NOMO-1 treated with dmso at 0.1 percent for 144 hours (cell line): Measurements from ENCODE around the gene TRPM5.
"Not testable (repeated sequence)": the region's sequence is repeated elsewhere in the genome, so short reads cannot be mapped to it uniquely, and the experiment has no call there.

Experiments
- DNase-seq: peaks from one replicate; lab custom pipeline; 2025; ENCODE audit not compliant: unreplicated experiment; lab: John Stamatoyannopoulos, UW

The TRPM5 gene

DNA sequence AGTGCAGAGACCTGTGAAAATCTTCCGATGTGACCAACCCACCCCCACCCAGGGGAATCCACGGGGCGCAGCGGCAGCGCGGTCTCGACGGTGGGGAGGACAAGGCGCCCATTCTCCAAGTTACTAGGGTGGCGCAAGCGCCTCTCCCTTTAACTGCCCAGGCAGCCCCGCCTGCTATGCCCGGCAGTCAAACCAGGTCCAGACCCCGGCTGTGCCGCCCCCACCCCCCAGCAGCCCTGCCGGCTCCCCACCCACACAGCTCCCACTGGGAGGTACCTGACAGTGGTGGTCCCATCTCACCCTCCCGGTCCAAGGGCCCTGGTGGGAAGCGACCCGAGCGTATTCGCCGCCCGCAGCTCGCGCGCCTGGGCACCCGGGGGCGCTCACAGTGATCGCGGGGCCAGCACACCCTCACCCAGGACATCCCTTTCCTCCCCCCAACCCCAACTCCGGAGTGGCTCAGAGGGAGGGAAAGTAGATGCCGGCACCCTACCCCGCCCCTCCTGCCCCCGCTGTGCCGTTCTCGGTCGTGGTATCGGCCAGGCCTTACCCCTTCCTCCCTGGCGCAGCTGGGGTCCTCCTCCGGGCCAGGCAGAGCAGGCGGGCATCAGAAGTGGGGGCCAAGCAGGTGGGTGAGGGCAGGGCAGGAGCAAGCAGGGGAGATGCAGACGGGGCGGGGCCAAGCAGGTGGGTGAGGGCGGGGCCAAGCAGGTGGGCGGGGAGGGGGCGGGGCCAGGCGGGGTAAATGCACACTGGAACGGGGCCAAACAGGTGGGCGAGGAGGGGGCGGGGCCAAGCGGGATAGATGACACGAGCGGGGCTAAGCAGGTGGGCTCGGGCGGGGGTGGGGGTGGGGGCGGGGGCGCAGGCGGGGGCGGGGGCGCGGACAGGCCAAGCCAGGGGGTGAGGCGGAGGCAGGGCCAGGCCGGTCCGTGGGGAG is at the start of gene TRPM5:
TRPM5 (minus strand) TSS at position 634 of the 940 bp plus-strand sequence. CDS start 21,478 bp downstream, outside the sequence.
- no peak for DNase-seq

DNA sequence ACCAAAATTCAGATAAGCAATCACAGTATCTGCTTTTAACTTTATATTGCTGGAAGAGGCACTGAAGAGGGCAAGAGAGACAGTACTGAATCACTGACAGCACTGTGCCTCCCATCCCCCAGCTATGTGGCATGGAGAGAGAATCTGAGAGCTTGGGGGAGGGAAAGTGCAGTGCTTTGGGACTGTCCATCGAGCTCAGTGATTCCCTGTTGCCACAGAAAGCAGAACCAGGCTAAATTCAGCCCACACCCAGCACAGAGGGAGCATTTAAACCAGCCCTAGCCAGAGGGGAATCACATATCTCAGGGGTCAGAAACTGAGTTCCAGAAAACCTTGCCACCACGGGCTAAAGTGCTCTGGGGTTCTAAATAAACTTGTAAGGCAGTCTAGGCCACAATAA is 44.8 kb upstream of the TRPM5 start:
- DNase-seq, result no peak

GRCh38 chr11:2488004-2488403 is 43.7 kb upstream of the TRPM5 start:
- no peak for DNase-seq

DNA sequence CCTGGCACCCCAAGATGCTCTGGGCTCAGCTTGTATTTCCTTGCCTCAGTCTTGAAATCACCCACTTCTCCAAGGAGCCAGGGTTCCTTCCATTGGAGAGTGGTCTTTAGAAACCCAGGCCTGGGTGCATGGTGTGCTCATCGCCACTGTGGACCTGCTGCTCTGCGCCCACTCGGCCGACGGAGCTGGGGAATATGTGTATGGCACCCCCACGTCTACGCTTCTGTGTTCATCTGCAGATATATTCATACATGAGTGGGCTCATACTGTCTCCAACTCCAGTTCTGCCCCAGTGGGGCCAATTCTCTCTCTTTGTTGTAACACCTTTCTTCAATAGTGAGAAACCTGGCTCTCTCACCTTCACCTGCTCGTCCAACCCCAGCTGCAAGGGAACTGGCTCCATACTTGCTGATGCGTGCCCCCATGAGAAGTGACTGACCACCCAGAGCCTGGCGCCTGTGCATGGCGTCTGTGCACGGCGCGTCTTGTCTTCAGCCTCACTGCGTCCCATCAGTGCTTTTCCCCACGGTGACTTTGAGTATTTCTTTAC is 40.3 kb upstream of the TRPM5 start:
- no peak for DNase-seq

- no peak for DNase-seq
Observed at GRCh38 chr11:2483426-2483825, 39.1 kb upstream of the TRPM5 start.

DNA sequence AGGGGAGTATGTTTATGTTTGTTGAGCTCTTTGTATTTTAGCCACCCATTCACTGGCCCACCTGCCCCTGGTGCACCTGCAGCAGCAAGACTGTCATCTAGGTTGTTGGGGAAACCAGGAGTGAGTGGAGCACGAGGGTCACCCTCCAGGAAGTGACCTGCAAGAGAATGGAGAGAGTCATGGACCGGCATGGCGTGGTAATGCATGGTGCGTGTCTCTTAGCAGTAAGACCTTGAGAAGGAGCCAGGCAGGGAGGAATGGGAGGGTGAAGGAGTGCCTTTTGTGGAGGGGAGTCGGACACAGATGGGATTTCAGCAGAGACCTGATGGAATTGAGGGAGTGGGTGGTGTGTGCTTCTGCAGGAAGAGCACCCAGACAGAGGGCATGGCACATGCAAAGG is 38.4 kb upstream of the TRPM5 start:
- no peak for DNase-seq

- DNase-seq, result no peak
Observed at GRCh38 chr11:2482204-2482603, 37.9 kb upstream of the TRPM5 start.

- no peak for DNase-seq
Observed at GRCh38 chr11:2481253-2481652, 36.9 kb upstream of the TRPM5 start.

DNA sequence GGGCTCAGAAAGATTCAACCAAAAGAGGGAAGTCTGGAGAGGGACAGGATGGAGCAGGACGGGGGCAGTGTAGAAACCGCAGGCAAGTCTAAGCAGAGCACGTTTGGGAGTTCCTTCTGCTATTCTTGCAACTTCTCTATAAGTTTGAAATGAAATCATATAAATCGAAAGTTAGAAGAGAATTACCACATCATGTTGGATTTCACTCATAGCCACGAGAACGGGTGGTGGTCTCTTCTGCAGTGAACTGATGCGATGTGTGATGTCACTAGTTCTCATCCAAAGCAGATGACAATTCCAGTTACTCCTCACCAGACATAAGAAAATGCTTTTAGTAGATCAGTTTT is 36.5 kb upstream of the TRPM5 start:
- peak; percentile 92 for DNase-seq

DNA sequence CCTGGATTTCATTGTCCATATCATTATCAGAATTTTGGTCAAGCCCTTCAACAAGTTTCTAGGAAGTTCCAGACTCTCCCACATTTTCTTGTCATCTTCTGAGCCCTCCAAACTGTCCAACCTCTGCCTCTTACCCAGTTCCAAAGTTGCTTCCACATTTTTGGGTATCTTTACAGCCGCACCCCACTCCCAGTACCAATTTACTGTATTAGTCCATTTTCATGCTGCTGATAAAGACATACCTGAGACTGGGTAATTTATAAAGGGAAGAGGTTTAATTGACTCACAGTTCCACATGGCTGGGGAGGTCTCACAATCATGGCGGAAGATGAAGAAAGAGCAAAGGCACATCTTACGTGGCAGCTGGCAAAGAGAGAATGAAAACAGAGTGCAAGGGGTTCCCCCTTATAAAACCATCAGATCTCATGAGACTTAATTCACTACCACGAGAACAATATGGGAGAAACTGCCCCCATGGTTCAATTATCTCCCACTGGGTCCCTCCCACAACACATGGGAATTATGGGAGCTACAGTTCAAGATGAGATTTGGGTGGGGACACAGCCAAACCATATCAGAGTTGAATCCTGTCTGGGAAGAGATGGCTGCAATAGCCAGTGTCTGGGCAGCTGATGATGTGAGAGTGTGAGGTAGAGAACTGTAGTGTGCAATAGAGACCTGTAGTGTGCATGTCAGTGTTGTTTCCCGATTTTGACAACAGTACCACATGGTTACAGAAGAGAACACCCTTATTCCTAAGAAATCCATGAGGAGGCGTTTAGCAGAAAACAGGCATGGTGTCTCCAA is 36.0 kb upstream of the TRPM5 start:
- not testable (repeated sequence) for DNase-seq

GRCh38 chr11:2477936-2478335 is 33.6 kb upstream of the TRPM5 start:
- DNase-seq, result no peak

DNA sequence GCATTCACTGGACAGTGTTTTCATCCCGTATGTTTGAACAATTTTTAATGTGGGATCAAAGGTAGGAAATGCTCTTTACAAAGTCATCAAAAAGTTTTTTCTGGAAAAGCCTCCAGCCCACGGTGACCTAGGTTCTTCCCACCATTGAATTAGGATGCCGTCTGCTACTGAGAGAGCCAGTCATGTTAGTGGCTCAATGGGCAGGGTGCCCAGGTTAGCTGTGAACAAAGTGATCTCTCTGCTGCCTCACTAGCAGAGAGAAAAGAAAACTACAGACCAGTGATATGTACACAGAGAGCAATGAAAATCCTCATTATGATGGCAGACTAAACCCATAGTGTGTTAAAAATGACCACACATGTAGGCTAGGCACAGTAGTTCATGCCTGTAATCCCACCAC is 32.9 kb upstream of the TRPM5 start:
- DNase-seq, result no peak

- no peak for DNase-seq
Observed at GRCh38 chr11:2475136-2475918, 31.0 kb upstream of the TRPM5 start.

GRCh38 chr11:2474059-2474901 is 30.0 kb upstream of the TRPM5 start:
- no peak for DNase-seq

GRCh38 chr11:2473361-2474058 is 29.2 kb upstream of the TRPM5 start:
- no peak for DNase-seq

DNA sequence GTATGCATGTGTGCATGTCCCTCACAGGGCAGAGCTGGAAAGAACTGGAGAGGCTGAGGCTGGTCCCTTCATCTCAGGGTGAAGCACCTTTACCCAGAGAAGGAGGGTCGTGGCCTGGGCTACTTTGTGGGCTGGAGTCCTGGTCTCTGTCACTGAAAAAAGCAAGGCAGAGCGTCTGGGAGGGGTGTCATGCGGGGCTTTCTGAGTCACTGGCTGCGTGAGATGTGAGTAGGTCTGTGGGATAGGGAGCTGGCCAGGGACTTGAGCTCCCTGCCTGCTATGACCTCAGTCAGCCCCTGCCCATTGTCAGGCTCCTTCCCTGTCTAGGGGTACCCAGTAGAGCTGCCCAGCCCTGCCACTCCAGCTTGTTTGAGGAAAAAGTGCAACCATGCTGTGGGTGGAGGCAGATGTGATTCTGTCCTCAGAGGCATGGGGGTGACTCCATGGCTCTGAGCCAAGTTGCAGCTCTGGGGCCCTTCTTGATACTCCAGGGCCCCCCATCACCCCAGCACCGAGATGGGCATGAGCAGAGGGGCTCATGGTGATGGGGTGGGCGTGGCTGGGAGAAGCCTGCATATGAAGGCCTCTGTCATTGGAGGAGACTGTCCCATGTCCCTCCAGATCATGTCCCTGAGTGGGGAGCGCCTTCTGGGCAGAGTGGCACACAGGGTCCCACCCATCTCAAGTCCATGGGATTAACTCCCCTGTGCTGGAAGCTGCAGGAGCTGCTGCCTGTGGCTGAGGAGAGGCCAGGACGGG is 28.3 kb upstream of the TRPM5 start:
- DNase-seq, result no peak

- DNase-seq, result no peak
Observed at GRCh38 chr11:2471804-2472096, 27.4 kb upstream of the TRPM5 start.

DNA sequence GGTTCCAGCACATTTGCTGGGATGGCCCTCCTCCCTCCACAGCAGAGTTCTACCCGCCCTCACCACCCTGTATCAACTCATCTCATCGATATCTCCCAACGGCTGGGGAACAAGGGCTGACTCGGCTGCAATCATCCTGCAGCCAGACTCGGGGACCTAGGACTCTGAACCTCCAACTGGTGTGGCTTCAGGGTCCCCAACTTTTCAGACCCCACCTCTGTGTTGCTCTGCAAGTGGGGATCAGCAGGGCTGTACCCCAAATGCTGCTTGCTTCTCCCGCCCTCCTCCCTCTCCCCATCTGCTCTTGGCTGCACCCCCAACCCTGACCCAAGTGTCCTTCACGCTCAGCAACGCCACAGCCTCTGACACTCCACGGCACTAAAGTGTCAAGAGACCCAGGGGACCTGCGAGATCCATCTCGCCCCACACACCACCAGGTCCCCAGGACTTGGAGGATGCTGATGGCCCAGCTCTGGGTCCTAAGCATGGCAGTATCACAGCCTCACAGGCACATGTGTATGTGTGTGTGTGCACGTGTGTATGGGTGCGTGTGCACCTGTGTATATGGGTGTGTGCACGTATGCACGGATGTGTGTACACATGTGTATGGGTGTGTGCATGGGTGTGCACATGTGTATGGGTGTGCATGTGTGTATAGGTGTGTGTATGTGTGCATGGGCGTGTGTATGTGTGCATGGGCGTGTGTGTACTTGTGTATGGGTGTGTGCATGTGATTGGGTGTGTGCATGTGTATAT is 26.9 kb upstream of the TRPM5 start:
- DNase-seq, result no peak
